Endodermal cell (in vitro differentiated cells): ENCODE measurements around the gene KCNQ2. TPM values are rescaled to one million over a fixed set of nuclear protein-coding genes. Genes with fewer than 3 reads are reported as not detected.

Experiments
- DNase-seq: peaks from one replicate; pipeline ENCODE4 v3.0.0-alpha.2; 2017
- H3K27ac ChIP-seq: 2 replicates; pipeline ENCODE4 v1.5.1; 2013; ENCODE audit warnings: mild to moderate bottlenecking, low read depth, low read length, moderate library complexity
- H3K27me3 ChIP-seq: 2 replicates; pipeline ENCODE4 v1.6.1; 2013; ENCODE audit warnings: mild to moderate bottlenecking, low read length, moderate library complexity; ENCODE audit not compliant: insufficient read depth, control insufficient read depth, poor library complexity, severe bottlenecking
- H3K36me3 ChIP-seq: 2 replicates; pipeline ENCODE4 v1.7.0; 2013; ENCODE audit warnings: mild to moderate bottlenecking, low read length, moderate library complexity; ENCODE audit not compliant: control insufficient read depth, insufficient read depth
- H3K4me1 ChIP-seq: one replicate; pipeline ENCODE4 v1.7.0; 2013; ENCODE audit warnings: low read length; ENCODE audit not compliant: control insufficient read depth, insufficient read depth
- H3K4me3 ChIP-seq: 2 replicates; pipeline ENCODE4 v1.5.1; 2013; ENCODE audit warnings: mild to moderate bottlenecking, low read length, moderate library complexity
- H3K9ac ChIP-seq: 2 replicates; pipeline ENCODE4 v1.6.1; 2013; ENCODE audit warnings: mild to moderate bottlenecking, low read length, moderate library complexity; ENCODE audit not compliant: poor library complexity, severe bottlenecking; ENCODE audit errors: extremely low read depth
- H3K9me3 ChIP-seq: 2 replicates; pipeline ENCODE4 v1.6.1; 2013; ENCODE audit warnings: mild to moderate bottlenecking, low read length, moderate library complexity; ENCODE audit not compliant: control insufficient read depth
- H3K27ac Mint-ChIP-seq: 2 replicates; pipeline ENCODE4 v1.8.0; 2020; ENCODE audit warnings: mixed read lengths
- H3K27me3 Mint-ChIP-seq: 2 replicates; pipeline ENCODE4 v1.8.0; 2021; ENCODE audit warnings: mild to moderate bottlenecking, mixed read lengths; ENCODE audit not compliant: insufficient read depth
- H3K36me3 Mint-ChIP-seq: 2 replicates; pipeline ENCODE4 v1.8.0; 2020; ENCODE audit warnings: low read depth, mixed read lengths
- H3K4me1 Mint-ChIP-seq: 2 replicates; pipeline ENCODE4 v1.8.0; 2020; ENCODE audit warnings: mixed read lengths
- H3K4me3 Mint-ChIP-seq: 2 replicates; pipeline ENCODE4 v1.8.0; 2020; ENCODE audit warnings: mild to moderate bottlenecking, moderate library complexity, mixed read lengths
- H3K9me3 Mint-ChIP-seq: 2 replicates; pipeline ENCODE4 v1.8.0; 2020; ENCODE audit warnings: mild to moderate bottlenecking, mixed read lengths
- WGBS, 2 experiments: methylation state at CpG; one replicate each; pipeline versions ENCODE4 v1.1.5 to v1.1.7; 2013; ENCODE audit warnings: missing lambda C conversion rate in 2 of 2, mixed read lengths in 1 of 2; ENCODE audit not compliant: insufficient coverage in 1 of 2, insufficient read length in 1 of 2; 5-methylcytosine and 5-hydroxymethylcytosine counted together
- total RNA-seq, 2 donors: library from RNA; stranded (reverse); fragmentation: NEBNext Ultra II Directional in 1 of 2; extraction: Animal tissue kit (Norgen Biotek cat#: 25700) in 1 of 2; gene quantifications; 2 replicates in 1 of 2; 3 replicates in 1 of 2; pipeline ENCODE4 v1.2.1, GENCODE V29; 2021
- TF ChIP-seq, protein P1 (sequence below): fragments of 200-600 bp; sonication (generic); conservative IDR thresholded peaks from 2 replicates; pipeline ENCODE4 v1.5.0; 2021; ENCODE audit warnings: antibody characterized with exemption, mild to moderate bottlenecking

Gene KCNQ2
- total RNA-seq, 2 donors from 2014 or later, result 36.4 to 62.8 TPM

DNA sequence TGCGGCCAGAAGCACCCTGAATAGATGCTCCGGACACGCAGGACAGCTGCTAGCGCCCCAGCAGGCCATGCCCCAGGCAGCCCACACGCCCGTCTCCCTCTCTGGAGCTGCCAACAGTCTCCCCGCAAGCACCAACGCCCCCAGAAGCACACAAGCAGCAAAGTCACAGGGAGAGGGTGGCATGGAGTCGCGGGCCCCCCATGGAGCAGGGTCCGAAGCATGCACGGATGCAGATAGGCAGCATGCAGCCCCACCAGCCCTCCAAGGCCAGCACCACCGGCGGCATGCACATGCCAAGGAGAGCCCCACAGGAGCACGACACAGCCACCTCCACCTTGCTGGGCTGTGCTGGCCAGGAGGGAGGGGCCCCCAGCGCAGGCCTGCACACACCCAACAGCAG is 53.8 kb downstream of the KCNQ2 start:
- WGBS, 2 experiments, result 93 to 99% methylated on average over 15 to 16 of the region's 16 CpGs
- H3K4me3 ChIP-seq, result no peak overlapping the region
- Mint-ChIP-seq H3K27me3 (no peaks in the 10 kb centered on the region), H3K9me3 (no peaks in the 10 kb centered on the region), H3K27ac (no peak overlapping the region), H3K4me1 (no peaks in the 10 kb centered on the region), H3K36me3 (no peaks in the 10 kb centered on the region), H3K4me3 (no peak overlapping the region)
- H3K36me3 ChIP-seq, result no peaks in the 10 kb centered on the region
- H3K9me3 ChIP-seq, result no peaks in the 10 kb centered on the region
- no peak overlapping the region for H3K27ac ChIP-seq
- TF ChIP-seq, protein P1, sequence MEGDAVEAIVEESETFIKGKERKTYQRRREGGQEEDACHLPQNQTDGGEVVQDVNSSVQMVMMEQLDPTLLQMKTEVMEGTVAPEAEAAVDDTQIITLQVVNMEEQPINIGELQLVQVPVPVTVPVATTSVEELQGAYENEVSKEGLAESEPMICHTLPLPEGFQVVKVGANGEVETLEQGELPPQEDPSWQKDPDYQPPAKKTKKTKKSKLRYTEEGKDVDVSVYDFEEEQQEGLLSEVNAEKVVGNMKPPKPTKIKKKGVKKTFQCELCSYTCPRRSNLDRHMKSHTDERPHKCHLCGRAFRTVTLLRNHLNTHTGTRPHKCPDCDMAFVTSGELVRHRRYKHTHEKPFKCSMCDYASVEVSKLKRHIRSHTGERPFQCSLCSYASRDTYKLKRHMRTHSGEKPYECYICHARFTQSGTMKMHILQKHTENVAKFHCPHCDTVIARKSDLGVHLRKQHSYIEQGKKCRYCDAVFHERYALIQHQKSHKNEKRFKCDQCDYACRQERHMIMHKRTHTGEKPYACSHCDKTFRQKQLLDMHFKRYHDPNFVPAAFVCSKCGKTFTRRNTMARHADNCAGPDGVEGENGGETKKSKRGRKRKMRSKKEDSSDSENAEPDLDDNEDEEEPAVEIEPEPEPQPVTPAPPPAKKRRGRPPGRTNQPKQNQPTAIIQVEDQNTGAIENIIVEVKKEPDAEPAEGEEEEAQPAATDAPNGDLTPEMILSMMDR, result no peak
- H3K9ac ChIP-seq, result no peak overlapping the region
- no peaks in the 10 kb centered on the region for H3K4me1 ChIP-seq
- no peak for DNase-seq
- H3K27me3 ChIP-seq, result no peaks in the 10 kb centered on the region

DNA sequence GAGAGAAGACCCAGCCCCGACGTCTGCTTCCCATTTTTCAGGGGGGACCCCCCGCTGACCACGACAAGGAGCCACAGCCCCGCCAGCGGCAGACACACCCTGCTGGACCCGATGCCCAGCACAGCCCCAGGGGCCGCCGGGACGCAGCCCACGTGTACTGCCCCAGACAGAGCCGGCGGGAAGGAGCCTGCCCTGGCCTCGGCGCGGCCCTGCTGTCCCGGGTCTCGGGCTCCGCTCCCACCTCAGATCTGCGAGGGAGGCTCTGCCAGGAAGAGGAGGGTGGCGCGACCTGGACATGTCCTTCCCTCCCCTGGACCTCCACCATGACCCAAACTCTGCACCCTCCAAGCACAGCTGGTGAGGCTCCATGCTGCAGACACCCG is 54.7 kb downstream of the KCNQ2 start:
- Mint-ChIP-seq H3K4me1 (no peaks in the 10 kb centered on the region), H3K27ac (no peak overlapping the region), H3K36me3 (no peaks in the 10 kb centered on the region), H3K4me3 (no peak overlapping the region), H3K9me3 (no peaks in the 10 kb centered on the region), H3K27me3 (no peaks in the 10 kb centered on the region)
- Histone ChIP-seq H3K4me1 (no peaks in the 10 kb centered on the region), H3K9me3 (no peaks in the 10 kb centered on the region), H3K9ac (no peak overlapping the region), H3K4me3 (no peak overlapping the region), H3K27me3 (no peaks in the 10 kb centered on the region), H3K27ac (peak overlapping the region; percentile 66), H3K36me3 (no peaks in the 10 kb centered on the region)
- DNase-seq, result no peak
- TF ChIP-seq, protein P1, result no peak
- WGBS, 2 experiments, result 83 to 89% methylated on average over 11 to 23 of the region's 23 CpGs

DNA sequence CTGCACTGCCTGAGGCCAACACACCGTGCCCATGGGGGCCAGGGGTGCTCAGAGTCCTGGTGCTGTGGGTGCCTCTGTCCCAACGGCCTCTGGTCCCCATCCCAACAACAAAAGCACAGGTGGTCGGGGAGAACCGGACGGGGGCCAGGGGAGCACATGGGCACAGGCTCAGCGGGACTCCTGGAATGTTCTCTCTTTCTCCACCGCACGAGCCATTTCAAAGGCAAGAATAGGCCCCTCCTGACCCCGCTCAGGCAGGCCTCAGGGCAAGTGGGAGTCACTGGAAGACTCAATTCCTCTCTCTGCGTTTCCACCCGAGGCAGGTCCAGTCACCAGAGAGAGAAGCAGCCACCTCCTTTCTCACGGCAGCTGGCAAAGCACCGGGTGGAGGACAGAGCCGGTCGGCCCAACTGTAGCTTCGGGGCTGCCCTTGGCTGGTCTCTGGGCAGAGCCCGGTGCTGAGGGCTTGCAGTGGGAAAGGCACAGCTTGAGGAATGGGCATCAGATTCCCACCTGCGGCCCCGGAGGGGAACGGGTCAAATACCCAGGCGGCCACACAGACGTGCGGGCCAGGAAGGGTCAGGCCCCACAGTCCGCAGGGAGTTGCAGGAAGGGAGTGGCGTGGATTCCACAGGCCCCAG is 55.2 kb downstream of the KCNQ2 start:
- Histone ChIP-seq H3K36me3 (no peaks in the 10 kb centered on the region), H3K9ac (no peak overlapping the region), H3K4me3 (no peak overlapping the region), H3K4me1 (no peaks in the 10 kb centered on the region), H3K27ac (peak overlapping the region; percentile 66), H3K9me3 (no peaks in the 10 kb centered on the region), H3K27me3 (no peaks in the 10 kb centered on the region)
- Mint-ChIP-seq H3K4me1 (peaks cover under 1% of the 10 kb centered on the region), H3K27me3 (no peaks in the 10 kb centered on the region), H3K4me3 (no peak overlapping the region), H3K9me3 (no peaks in the 10 kb centered on the region), H3K27ac (peak overlapping the region; percentile 9), H3K36me3 (no peaks in the 10 kb centered on the region)
- TF ChIP-seq, protein P1, result no peak
- WGBS, 2 experiments, result 73 to 84% methylated on average over 21 to 25 of the region's 25 CpGs
- no peak for DNase-seq
